ENCODE measurements around the gene NOL4L. TPM values are rescaled to one million over a fixed set of nuclear protein-coding genes. Genes with fewer than 3 reads are reported as not detected.
A peak's percentile ranks its signal among the peaks of the same experiment; 100 is the strongest.

NOL4L gene
- polyA plus RNA-seq, 3 donors, result 1.1 to 30.9 (median 2.8) TPM

- Histone ChIP-seq H3K9me3 (replicated peaks in 1 of 2; ENCODE audit: control insufficient read depth in 1 of 2, insufficient read depth in 1 of 2, low read length in 2 of 2) (no peaks in the 10 kb centered on the region), H3K9ac (ENCODE audit: insufficient read depth, low read length, poor library complexity, severe bottlenecking) (no peak overlapping the region), H3K4me2 (replicated peaks; ENCODE audit: extremely low read depth, low read length, poor library complexity, severe bottlenecking) (no peak overlapping the region), H4K20me1 (ENCODE audit: insufficient read depth, low read length) (peaks cover 3% of the 10 kb centered on the region), H3K27me3 (ENCODE audit: control insufficient read depth in 2 of 2, insufficient read depth in 2 of 2, low read length in 2 of 2) (no peaks in the 10 kb centered on the region), H2AFZ (ENCODE audit: insufficient read depth, low read depth, low read length, poor library complexity, severe bottlenecking) (no peak overlapping the region), H3K4me1 (ENCODE audit: control insufficient read depth in 1 of 2, insufficient read depth in 2 of 2, low read length in 2 of 2) (peaks cover 24 to 33% of the 10 kb centered on the region in 2 donors), H3K36me3 (replicated peaks in 1 of 2; ENCODE audit: control insufficient read depth in 1 of 2, insufficient read depth in 2 of 2, low read length in 2 of 2) (peaks cover 0 to 14% of the 10 kb centered on the region in 2 donors), H3K4me3 (replicated peaks in 1 of 3; ENCODE audit: low read depth in 2 of 3, low read length in 3 of 3) (no peak overlapping the region), H3K27ac (ENCODE audit: low read depth in 1 of 2, low read length in 2 of 2) (no peak overlapping the region), H3K79me2 (ENCODE audit: insufficient read depth, low read length) (peaks cover 4% of the 10 kb centered on the region)
- Mint-ChIP-seq H3K9me3 (peaks cover 0 to 2% (median 0%) of the 10 kb centered on the region in 7 donors), H3K4me3 (no peak overlapping the region), H3K4me1 (peaks cover 47% of the 10 kb centered on the region), H3K27ac (no peak overlapping the region), H3K36me3 (peaks cover 18 to 23% of the 10 kb centered on the region in 2 donors), H3K27me3 (ENCODE audit: low read depth in 3 of 3) (peaks cover 0 to 4% (median 0%) of the 10 kb centered on the region in 3 donors)
- intact Hi-C loops (cut with micrococcal nuclease), result no loop called here
- 89% methylated on average over 8 of the region's 15 CpGs for WGBS (ENCODE audit: insufficient coverage)
- no peak for DNase-seq
- TF ChIP-seq, protein P1, sequence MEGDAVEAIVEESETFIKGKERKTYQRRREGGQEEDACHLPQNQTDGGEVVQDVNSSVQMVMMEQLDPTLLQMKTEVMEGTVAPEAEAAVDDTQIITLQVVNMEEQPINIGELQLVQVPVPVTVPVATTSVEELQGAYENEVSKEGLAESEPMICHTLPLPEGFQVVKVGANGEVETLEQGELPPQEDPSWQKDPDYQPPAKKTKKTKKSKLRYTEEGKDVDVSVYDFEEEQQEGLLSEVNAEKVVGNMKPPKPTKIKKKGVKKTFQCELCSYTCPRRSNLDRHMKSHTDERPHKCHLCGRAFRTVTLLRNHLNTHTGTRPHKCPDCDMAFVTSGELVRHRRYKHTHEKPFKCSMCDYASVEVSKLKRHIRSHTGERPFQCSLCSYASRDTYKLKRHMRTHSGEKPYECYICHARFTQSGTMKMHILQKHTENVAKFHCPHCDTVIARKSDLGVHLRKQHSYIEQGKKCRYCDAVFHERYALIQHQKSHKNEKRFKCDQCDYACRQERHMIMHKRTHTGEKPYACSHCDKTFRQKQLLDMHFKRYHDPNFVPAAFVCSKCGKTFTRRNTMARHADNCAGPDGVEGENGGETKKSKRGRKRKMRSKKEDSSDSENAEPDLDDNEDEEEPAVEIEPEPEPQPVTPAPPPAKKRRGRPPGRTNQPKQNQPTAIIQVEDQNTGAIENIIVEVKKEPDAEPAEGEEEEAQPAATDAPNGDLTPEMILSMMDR (IDR thresholded peaks at IDR 0.05), result no peak
Measured at GRCh38 chr20:32517914-32518592, 67.1 kb downstream of the NOL4L start.

DNA sequence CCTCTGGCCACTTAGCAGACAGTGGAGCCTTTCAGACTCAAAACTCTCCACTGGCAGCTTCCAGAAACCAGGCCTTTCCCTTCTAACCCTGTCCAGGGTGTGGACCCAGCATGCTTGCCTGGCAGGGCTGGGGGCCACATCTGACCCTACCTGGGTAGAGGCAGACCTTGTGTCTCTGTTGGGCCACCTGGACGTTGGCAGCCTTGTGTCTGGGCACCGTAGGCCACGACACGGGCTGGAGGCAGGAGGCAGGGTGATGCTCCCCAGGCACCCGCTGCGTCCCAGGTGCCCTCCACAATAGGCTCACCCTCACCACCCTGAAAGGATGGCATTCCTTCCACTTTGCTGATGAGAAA is 67.6 kb downstream of the NOL4L start:
- intact Hi-C loops (cut with micrococcal nuclease), result no loop called here
- H3K27ac ChIP-seq (ENCODE audit: low read depth in 1 of 2, low read length in 2 of 2), result no peak overlapping the region
- no peak overlapping the region for H3K4me2 ChIP-seq (replicated peaks; ENCODE audit: extremely low read depth, low read length, poor library complexity, severe bottlenecking)
- DNase-seq, result no peak
- no peak overlapping the region for H3K4me3 ChIP-seq (replicated peaks in 1 of 3; ENCODE audit: low read depth in 2 of 3, low read length in 3 of 3)
- peaks cover 18 to 23% of the 10 kb centered on the region in 2 donors for H3K36me3 Mint-ChIP-seq
- peaks cover 26 to 36% of the 10 kb centered on the region in 2 donors for H3K4me1 ChIP-seq (ENCODE audit: control insufficient read depth in 1 of 2, insufficient read depth in 2 of 2, low read length in 2 of 2)
- peaks cover 52% of the 10 kb centered on the region for H3K4me1 Mint-ChIP-seq
- peaks cover 4% of the 10 kb centered on the region for H3K79me2 ChIP-seq (ENCODE audit: insufficient read depth, low read length)
- H3K36me3 ChIP-seq (replicated peaks in 1 of 2; ENCODE audit: control insufficient read depth in 1 of 2, insufficient read depth in 2 of 2, low read length in 2 of 2), result peaks cover 0 to 14% of the 10 kb centered on the region in 2 donors
- peaks cover 0 to 2% (median 0%) of the 10 kb centered on the region in 3 donors for H3K27me3 Mint-ChIP-seq (ENCODE audit: low read depth in 3 of 3)
- no peaks in the 10 kb centered on the region for H3K27me3 ChIP-seq (ENCODE audit: control insufficient read depth in 2 of 2, insufficient read depth in 2 of 2, low read length in 2 of 2)
- 80% methylated on average over 4 of the region's 6 CpGs for WGBS (ENCODE audit: insufficient coverage)
- H3K9me3 ChIP-seq (replicated peaks in 1 of 2; ENCODE audit: control insufficient read depth in 1 of 2, insufficient read depth in 1 of 2, low read length in 2 of 2), result no peaks in the 10 kb centered on the region
- H2AFZ ChIP-seq (ENCODE audit: insufficient read depth, low read depth, low read length, poor library complexity, severe bottlenecking), result no peak overlapping the region
- H3K27ac Mint-ChIP-seq, result no peak overlapping the region
- H3K9ac ChIP-seq (ENCODE audit: insufficient read depth, low read length, poor library complexity, severe bottlenecking), result peak overlapping the region; percentile 12
- H3K4me3 Mint-ChIP-seq, result no peak overlapping the region
- peaks cover 3% of the 10 kb centered on the region for H4K20me1 ChIP-seq (ENCODE audit: insufficient read depth, low read length)
- peaks cover 0 to 2% (median 0%) of the 10 kb centered on the region in 7 donors for H3K9me3 Mint-ChIP-seq
- TF ChIP-seq, protein P1 (IDR thresholded peaks at IDR 0.05), result no peak

Measured in CD14-positive monocyte (primary cell).